Adrenal gland (tissue), 5 donors: ENCODE data around the gene POFUT1.

Experiments
- POLR2A ChIP-seq, 2 donors: fragments of 450-650 bp; IDR thresholded peaks; one replicate each; pipeline ENCODE4 v1.6.1; 2017; ENCODE audit warnings: antibody characterized with exemption in 2 of 2, mild to moderate bottlenecking in 2 of 2, moderate library complexity in 1 of 2
- TF ChIP-seq, protein P1 (sequence below), 6 experiments: fragments of 450-650 bp in 4 of 6; fragments of 200-600 bp in 2 of 6; sonication (generic) in 1 of 6; IDR thresholded peaks; 1 replicate in 5 of 6; 2 replicates in 1 of 6; pipeline versions ENCODE4 v1.5.1 to v1.8.0; 2016 to 2021; ENCODE audit warnings: antibody characterized with exemption in 6 of 6, mild to moderate bottlenecking in 2 of 6, moderate library complexity in 1 of 6
- donor health status: DM: no; HTN: no; CAD: no.

DNA sequence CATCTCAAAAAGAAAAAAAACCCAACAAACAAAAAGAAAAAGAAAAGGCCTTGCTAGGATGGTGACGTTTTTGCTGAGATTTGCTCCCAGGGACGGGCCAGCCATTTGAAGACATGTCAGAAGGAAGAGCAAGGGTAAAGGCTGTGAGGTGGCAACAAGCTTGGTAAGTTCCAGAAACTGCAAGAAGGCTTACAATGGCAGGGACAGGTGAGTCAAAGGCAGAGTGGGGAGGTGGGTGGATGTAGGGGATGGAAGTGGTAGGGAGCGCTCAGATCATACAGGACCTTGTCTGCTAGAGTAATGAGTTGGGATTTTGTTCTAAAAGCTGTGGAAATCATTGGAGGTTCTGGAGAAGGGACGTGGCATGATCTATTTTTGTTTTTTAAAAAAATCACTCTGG, 74.0 kb downstream of the POFUT1 start:
- TF ChIP-seq, protein P1, sequence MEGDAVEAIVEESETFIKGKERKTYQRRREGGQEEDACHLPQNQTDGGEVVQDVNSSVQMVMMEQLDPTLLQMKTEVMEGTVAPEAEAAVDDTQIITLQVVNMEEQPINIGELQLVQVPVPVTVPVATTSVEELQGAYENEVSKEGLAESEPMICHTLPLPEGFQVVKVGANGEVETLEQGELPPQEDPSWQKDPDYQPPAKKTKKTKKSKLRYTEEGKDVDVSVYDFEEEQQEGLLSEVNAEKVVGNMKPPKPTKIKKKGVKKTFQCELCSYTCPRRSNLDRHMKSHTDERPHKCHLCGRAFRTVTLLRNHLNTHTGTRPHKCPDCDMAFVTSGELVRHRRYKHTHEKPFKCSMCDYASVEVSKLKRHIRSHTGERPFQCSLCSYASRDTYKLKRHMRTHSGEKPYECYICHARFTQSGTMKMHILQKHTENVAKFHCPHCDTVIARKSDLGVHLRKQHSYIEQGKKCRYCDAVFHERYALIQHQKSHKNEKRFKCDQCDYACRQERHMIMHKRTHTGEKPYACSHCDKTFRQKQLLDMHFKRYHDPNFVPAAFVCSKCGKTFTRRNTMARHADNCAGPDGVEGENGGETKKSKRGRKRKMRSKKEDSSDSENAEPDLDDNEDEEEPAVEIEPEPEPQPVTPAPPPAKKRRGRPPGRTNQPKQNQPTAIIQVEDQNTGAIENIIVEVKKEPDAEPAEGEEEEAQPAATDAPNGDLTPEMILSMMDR (IDR thresholded peaks at IDR 0.05), result no peak
- TF ChIP-seq POLR2A (IDR thresholded peaks at IDR 0.05), result no peak
